Vagina (tissue), 2 donors: ENCODE results near the gene SLC2A9.

Experiments used
- CTCF ChIP-seq, 3 experiments: fragments of 450-650 bp in 2 of 3; fragments of 200-600 bp in 1 of 3; sonication (generic) in 1 of 3; IDR thresholded peaks; one replicate each; pipeline ENCODE4 v1.5.1; 2017 to 2019; ENCODE audit warnings: antibody characterized with exemption in 3 of 3, mild to moderate bottlenecking in 2 of 3, moderate library complexity in 2 of 3
- POLR2A ChIP-seq, 2 donors: fragments of 450-650 bp; IDR thresholded peaks; one replicate each; pipeline ENCODE4 v1.6.1; 2017; ENCODE audit warnings: antibody characterized with exemption in 2 of 2, mild to moderate bottlenecking in 2 of 2, moderate library complexity in 2 of 2

- TF ChIP-seq CTCF (IDR thresholded peaks at IDR 0.05) (no peak), POLR2A (IDR thresholded peaks at IDR 0.05) (no peak)
Observed at GRCh38 chr4:9937078-9937477, 84.2 kb downstream of the SLC2A9 start.
